MM.1S (cell line): ENCODE data around the gene RNF115.
"Not testable (repeated sequence)": the region's sequence is repeated elsewhere in the genome, so short reads cannot be mapped to it uniquely, and the experiment has no call there.

Experiments
- DNase-seq: peaks from one replicate; pipeline ENCODE4 v3.0.0-alpha.2; 2015
- H2AFZ ChIP-seq: fragments of 300-600 bp; sonication (generic); 2 replicates; pipeline ENCODE4 v1.6.0; 2016; ENCODE audit warnings: antibody characterized with exemption, low read length
- H3F3A ChIP-seq: fragments of 300-600 bp; sonication (generic); 2 replicates; pipeline ENCODE4 v1.6.1; 2016; ENCODE audit warnings: mild to moderate bottlenecking, antibody characterized with exemption, low read length, moderate library complexity, mixed read lengths; ENCODE audit not compliant: insufficient read depth
- H3K27ac ChIP-seq: fragments of 300-600 bp; sonication (generic); 2 replicates; pipeline ENCODE4 v1.5.1; 2016; ENCODE audit warnings: mild to moderate bottlenecking, low read length
- H3K27me3 ChIP-seq: fragments of 300-600 bp; sonication (generic); replicated peaks from 2 replicates; pipeline ENCODE4 v1.6.0; 2016; ENCODE audit warnings: low read length; ENCODE audit not compliant: insufficient read depth
- H3K36me3 ChIP-seq: fragments of 300-600 bp; sonication (generic); replicated peaks from 2 replicates; pipeline ENCODE4 v1.6.1; 2016; ENCODE audit warnings: mild to moderate bottlenecking, low read length, mixed read lengths; ENCODE audit not compliant: insufficient read depth
- H3K4me1 ChIP-seq: fragments of 300-600 bp; sonication (generic); 2 replicates; pipeline ENCODE4 v1.6.1; 2016; ENCODE audit warnings: low read length, mixed read lengths
- H3K4me2 ChIP-seq: fragments of 300-600 bp; sonication (generic); 2 replicates; pipeline ENCODE4 v1.6.0; 2016; ENCODE audit warnings: low read depth, low read length
- H3K4me3 ChIP-seq: fragments of 300-600 bp; sonication (generic); 2 replicates; pipeline ENCODE4 v1.5.1; 2016; ENCODE audit warnings: low read length, mixed read lengths
- H3K79me2 ChIP-seq: fragments of 300-600 bp; sonication (generic); 2 replicates; pipeline ENCODE4 v1.6.1; 2016; ENCODE audit warnings: mixed run types, low read length, mixed read lengths
- H3K9ac ChIP-seq: fragments of 300-600 bp; sonication (generic); 2 replicates; pipeline ENCODE4 v1.6.1; 2016; ENCODE audit warnings: low read length, mixed read lengths
- H3K9me2 ChIP-seq: fragments of 300-600 bp; sonication (generic); replicated peaks from 2 replicates; pipeline ENCODE4 v1.6.1; 2016; ENCODE audit warnings: mild to moderate bottlenecking, low read length, mixed read lengths; ENCODE audit not compliant: insufficient read depth
- H3K9me3 ChIP-seq: fragments of 300-600 bp; sonication (generic); replicated peaks from 2 replicates; pipeline ENCODE4 v1.6.1; 2016; ENCODE audit warnings: mild to moderate bottlenecking, low read length, mixed read lengths; ENCODE audit not compliant: insufficient read depth
- H4K20me1 ChIP-seq: fragments of 300-600 bp; sonication (generic); 2 replicates; pipeline ENCODE4 v1.6.1; 2016; ENCODE audit warnings: mild to moderate bottlenecking, low read length, moderate library complexity, mixed read lengths; ENCODE audit not compliant: insufficient read depth
- CTCF ChIP-seq: fragments of 300-600 bp; sonication (generic); IDR thresholded peaks from 2 replicates; pipeline ENCODE4 v1.5.1; 2016; ENCODE audit warnings: antibody characterized with exemption, low read length, mixed read lengths
- EZH2 ChIP-seq: fragments of 300-600 bp; sonication (generic); optimal IDR thresholded peaks from 2 replicates; pipeline ENCODE3; 2017; ENCODE audit warnings: low read depth, mild to moderate bottlenecking, antibody characterized with exemption, low read length, mixed read lengths
- EZH2phosphoT487 ChIP-seq: fragments of 300-600 bp; sonication (generic); IDR thresholded peaks from 2 replicates; pipeline ENCODE4 v1.6.1; 2018; ENCODE audit warnings: antibody characterized with exemption, low read length

The RNF115 gene

GRCh38 chr1:145771056-145771455, 52.8 kb downstream of the RNF115 start:
- no peak overlapping the region for H2AFZ ChIP-seq
- H3K27me3 ChIP-seq = no peaks in the 10 kb centered on the region
- TF ChIP-seq EZH2phosphoT487 (no peak), CTCF (no peak), EZH2 (no peak)
- H4K20me1 ChIP-seq = no peaks in the 10 kb centered on the region
- H3K9me3 ChIP-seq = no peaks in the 10 kb centered on the region
- H3K79me2 ChIP-seq = no peaks in the 10 kb centered on the region
- peaks cover 10% of the 10 kb centered on the region for H3K4me1 ChIP-seq
- H3K36me3 ChIP-seq = 0 out of 2 replicates have a peak, but pooled peaks cover 5% of the 10 kb centered on the region
- H3K27ac ChIP-seq = no peak overlapping the region
- no peak overlapping the region for H3K4me3 ChIP-seq
- peaks cover 11% of the 10 kb centered on the region for H3F3A ChIP-seq
- DNase-seq = no peak
- H3K9me2 ChIP-seq = no peaks in the 10 kb centered on the region
- no peak overlapping the region for H3K4me2 ChIP-seq
- no peak overlapping the region for H3K9ac ChIP-seq

- not testable (repeated sequence) for H3K27me3 ChIP-seq, H3K4me3 ChIP-seq, H3F3A ChIP-seq, H3K36me3 ChIP-seq, H2AFZ ChIP-seq, H3K79me2 ChIP-seq, H4K20me1 ChIP-seq, H3K27ac ChIP-seq, H3K4me1 ChIP-seq, H3K9me2 ChIP-seq, H3K4me2 ChIP-seq, H3K9me3 ChIP-seq, H3K9ac ChIP-seq, DNase-seq
These were observed 55.9 kb downstream of the RNF115 start for GRCh38 chr1:145768004-145768403.

GRCh38 chr1:145766926-145767325, 57.0 kb downstream of the RNF115 start:
- not testable (repeated sequence) for H3K4me2 ChIP-seq, H3K9me2 ChIP-seq, H3K4me3 ChIP-seq, H4K20me1 ChIP-seq, H3K9me3 ChIP-seq, H3K79me2 ChIP-seq, H3K36me3 ChIP-seq, DNase-seq, H3K27ac ChIP-seq, H3F3A ChIP-seq, H3K4me1 ChIP-seq, H3K27me3 ChIP-seq, H3K9ac ChIP-seq, H2AFZ ChIP-seq

- not testable (repeated sequence) for H3K9me2 ChIP-seq, H3K79me2 ChIP-seq, H3K36me3 ChIP-seq, H3K27me3 ChIP-seq, H4K20me1 ChIP-seq, H2AFZ ChIP-seq, H3K9me3 ChIP-seq, H3K27ac ChIP-seq, H3K4me3 ChIP-seq, H3K4me2 ChIP-seq, H3K9ac ChIP-seq, H3K4me1 ChIP-seq, H3F3A ChIP-seq, DNase-seq
These were observed 58.1 kb downstream of the RNF115 start for GRCh38 chr1:145765585-145766360.

- not testable (repeated sequence) for H3K27me3 ChIP-seq, H3F3A ChIP-seq, H3K4me2 ChIP-seq, H3K4me1 ChIP-seq, H3K9me3 ChIP-seq, H3K27ac ChIP-seq, H4K20me1 ChIP-seq, H3K36me3 ChIP-seq, H3K4me3 ChIP-seq, H3K9me2 ChIP-seq, H2AFZ ChIP-seq, H3K9ac ChIP-seq, H3K79me2 ChIP-seq, DNase-seq
These were observed 58.8 kb downstream of the RNF115 start for GRCh38 chr1:145765127-145765526.

GRCh38 chr1:145764231-145764940, 59.5 kb downstream of the RNF115 start:
- not testable (repeated sequence) for H3K9ac ChIP-seq, H3K9me3 ChIP-seq, H3K36me3 ChIP-seq, H3K4me2 ChIP-seq, H3K27ac ChIP-seq, H3F3A ChIP-seq, DNase-seq, H4K20me1 ChIP-seq, H3K79me2 ChIP-seq, H3K4me3 ChIP-seq, H3K4me1 ChIP-seq, H2AFZ ChIP-seq, H3K9me2 ChIP-seq, H3K27me3 ChIP-seq

GRCh38 chr1:145762001-145762400, 61.9 kb downstream of the RNF115 start:
- H4K20me1 ChIP-seq, H3K4me3 ChIP-seq, DNase-seq, H2AFZ ChIP-seq, H3K9me2 ChIP-seq, H3K27me3 ChIP-seq, H3F3A ChIP-seq, H3K4me2 ChIP-seq, H3K9me3 ChIP-seq, H3K4me1 ChIP-seq, H3K27ac ChIP-seq, H3K36me3 ChIP-seq, H3K79me2 ChIP-seq, H3K9ac ChIP-seq: not testable (repeated sequence)
